Activated T-cell treated with anti-CD3 and anti-CD28 coated beads for 24 hours (primary cell): ENCODE data around the gene SVEP1.
"Not testable (repeated sequence)": the region's sequence is repeated elsewhere in the genome, so short reads cannot be mapped to it uniquely, and the experiment has no call there.

ENCODE experiments used
- DNase-seq: peaks from one replicate; pipeline ENCODE4 v3.0.0-alpha.2; 2020; ENCODE audit warnings: low read depth

Gene SVEP1

DNA sequence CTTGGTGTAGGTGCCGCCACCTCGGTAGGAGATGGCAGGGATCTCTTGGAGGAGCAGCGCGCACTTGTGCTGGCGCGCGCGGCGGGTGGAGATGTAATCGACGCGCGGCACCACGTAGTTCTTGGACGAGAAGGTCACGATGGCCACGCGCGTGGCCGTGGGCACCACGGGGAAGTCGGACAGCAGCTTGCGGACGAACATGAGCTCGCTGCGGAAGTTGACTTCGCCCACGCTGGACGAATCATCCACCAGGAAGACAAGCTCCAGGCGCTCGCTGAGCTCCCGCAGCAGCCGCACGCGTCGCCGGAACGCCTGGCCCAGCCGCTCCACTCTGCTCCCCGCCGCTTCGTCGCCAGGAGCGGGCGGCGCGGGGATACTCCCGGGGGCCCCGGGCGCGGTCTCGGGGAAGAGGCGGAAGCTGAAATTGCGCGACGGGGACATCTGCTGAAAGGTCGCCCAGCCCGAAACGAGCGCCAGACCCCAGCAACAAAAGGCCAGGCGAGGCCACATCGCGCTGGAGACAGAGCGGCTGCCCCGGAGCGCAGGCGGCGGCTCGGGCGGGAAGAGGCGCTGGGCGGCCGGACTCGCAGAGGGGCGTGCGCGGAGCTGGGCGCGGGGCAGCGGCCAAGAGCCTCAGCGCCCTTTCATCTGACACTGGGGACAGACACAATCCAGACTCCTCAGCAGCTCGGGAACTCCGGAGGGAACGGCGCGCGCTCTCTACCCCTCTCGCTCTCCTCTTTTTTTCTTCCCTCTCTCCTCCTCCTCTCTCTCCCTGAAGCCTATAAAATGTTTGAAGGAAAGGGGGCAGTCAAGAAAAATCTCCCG, at the start of gene SVEP1:
TSS of gene SVEP1 (minus strand) at position 708 of the 828 bp plus-strand sequence. CDS start at position 510, 198 bp downstream.
- no peak for DNase-seq

DNA sequence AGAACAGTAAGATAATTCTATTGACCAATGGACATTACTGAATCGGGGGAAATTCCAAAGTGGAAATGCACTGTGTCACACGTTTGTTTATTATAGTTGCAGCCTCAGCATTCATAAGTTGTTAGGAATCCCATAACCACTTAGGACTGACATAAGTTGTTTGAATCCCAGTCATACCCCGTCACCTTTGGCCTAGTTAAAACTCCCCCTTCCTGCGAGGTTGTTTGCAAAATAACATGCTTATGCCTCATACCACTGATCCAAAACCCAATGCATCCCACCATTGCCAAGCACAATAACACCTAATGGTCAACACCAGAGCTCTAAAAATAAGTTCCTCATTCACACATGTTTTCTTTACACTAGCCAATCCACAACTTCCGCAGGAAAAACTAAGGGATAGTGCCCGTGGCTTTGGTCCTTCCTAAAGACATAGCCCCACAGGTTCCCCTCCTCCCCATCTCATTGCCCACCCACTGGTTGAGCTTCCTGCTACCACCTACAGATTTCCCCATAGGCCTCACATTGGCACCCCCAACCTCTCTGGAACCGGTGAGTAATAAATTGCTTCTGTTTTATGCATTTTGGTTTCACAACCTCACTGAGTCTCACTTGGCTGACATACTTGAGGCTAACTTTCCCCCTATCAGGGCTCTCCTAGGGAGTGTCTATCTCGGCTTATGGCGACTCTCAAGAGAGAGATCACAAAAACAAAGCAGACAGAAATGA, 46.7 kb upstream of the SVEP1 start:
- no peak for DNase-seq

DNA sequence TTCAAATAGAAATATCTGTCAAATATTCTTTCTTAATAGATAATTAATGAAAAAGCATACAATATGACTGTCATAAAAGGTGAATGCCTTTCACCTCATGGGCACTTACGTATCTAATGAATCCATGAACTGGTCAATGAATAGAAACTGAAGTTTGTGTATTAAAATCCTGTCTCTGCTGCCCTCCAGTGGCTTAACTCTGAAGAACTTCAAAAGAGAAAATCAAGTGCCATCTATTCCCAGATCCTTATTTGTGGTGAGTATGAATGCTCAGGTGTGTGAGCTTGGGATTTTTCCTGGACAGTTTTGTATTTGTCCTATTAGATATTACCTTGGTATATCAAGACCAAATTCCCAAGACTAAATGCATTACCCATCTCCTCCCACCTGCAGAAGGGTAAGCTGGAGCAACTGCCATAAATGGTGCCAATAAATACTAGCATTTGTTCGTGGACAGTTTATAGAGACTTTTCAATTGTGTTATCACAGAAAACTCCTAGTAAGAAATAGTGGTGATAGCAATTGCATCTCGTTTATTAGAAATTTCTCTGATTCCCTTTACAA, 44.0 kb upstream of the SVEP1 start:
- DNase-seq = no peak

DNA sequence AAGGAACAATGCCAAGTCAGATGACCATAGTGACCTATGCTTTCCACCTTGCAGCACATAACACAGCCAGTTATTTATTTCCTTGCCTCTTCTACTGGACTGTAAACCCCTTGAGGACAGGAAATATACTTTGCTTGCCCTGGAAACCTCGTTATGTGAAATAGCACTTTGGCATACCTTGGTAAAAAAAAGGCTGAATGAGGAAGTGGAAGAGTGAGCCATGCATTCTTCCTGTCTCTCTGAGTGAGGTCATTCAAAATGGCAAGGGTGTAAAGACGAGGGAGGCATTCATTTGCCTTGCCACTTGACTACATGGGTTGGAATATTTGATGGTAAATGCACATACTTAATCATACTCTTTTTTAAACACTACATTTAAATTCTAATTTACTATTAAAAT, 42.8 kb upstream of the SVEP1 start:
- DNase-seq = no peak

DNA sequence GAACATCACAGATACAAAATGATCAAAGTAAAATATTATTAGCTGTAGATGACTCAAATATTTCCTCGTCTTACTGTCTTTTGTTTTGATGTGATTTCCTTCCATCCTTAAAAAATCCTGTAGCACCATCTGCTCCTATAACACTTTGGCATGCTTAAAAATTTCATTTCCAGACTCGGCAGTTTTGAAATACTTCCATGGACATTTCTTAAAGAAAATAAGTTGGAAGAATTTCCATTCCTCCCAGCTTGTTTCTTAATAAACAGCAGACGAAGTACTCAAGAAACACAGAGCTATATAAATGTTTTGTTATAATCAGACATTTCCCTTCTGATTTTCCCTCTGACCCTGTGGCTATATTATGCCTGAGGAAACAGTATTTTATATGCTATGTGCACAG, 41.2 kb upstream of the SVEP1 start:
- no peak for DNase-seq

DNA sequence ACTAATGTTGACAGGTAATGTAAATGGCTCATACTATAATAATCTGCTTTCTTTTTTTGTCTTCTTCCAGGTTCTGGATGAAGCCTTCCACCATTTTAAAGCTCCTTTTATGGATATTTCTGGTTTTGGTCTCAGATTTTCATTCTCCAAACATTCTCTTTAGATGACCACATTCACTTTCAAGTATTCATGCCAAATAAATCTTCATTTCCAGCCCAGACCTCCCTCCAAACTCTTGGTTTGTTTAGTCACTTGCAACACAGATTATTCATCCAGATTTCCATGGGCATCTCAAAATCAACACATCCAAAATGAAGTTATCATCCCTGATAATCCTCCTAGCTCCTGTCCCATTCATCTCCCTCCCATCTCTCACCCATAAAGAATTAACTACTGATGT, 40.3 kb upstream of the SVEP1 start:
- DNase-seq = no peak

DNA sequence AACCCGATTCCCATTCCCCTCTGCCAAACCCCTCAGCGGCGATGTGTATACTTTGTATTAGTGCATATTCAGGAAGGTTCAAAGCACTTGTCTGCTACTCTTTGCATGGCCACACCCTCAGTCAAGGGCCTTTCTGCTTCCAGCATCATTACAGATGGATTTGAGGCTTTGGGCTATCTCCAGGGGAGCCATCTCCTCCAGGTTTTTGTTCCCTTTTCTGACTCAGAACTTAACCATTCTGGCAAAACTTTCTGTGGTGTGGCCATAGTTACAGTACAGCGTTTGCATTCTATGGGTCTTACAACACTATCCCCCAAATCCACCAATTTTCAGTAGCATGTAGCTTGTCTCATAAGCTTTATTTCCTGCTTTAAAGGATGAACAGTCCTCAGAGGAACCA, 36.0 kb upstream of the SVEP1 start:
- no peak for DNase-seq

DNA sequence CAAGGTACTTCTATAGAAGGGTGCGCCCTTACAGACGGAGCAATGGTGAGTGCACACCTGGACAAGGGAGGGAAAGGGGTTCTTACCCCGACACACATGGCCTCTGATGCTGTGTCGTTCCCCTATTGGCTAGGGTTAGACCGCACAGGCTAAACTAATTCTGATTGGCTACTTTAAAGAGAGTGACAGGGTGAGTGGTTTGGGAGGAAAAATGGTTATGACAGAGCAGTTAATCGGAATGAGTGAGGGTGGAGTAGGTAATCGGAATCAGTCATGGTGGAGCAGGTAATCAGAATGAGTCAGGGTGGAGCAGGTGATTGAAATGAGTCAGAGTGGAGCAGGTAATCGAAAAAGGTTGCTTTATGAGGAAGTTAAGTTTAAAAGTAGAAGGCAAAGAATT, 35.0 kb upstream of the SVEP1 start:
- DNase-seq = not testable (repeated sequence)

DNA sequence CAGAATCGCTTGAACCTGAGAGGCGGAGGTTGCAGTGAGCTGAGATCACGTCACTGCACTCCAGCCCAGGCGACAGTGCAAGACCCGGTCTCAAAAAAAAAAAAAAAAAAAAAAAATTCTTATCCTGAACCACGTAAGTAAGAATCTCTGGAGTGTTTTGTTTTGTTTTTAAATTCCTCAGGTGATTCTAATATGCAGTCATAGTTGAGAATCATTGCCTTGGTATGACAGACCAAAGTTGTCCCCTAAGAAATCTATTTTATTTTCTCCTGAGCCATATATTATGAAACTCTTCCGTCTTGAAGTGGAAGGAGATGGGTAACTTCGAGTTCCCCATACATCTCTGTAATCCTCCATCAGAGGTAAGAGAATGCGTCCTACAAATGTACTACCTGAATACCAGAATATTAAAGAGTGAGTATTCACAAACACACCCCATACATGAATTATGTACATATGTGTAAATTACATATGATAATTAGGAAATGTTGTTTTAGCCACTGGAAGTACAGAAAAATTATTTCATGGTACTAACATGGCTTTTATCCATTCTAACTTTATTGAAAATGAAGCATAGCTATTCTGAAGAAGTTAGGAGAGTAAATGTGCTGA, 26.7 kb upstream of the SVEP1 start:
- DNase-seq = no peak

DNA sequence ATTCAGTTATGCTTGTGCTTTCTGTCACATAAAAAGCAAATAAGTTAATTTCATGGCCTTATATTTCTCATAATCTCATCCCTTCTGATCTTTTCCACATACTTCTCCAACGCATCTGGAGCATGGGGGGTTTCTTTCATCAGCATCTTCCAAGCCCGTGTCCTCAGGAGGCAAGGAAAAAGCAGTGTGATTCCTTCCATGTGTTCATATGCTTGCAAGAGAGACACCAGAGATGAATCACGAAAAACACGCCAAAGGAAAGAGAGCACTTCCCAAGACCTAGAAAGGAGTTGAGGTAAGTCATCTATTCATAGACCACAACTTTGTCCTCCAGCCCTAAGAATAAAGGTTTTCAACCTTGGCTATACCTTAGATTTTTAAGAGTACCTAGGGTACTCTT, 26.0 kb upstream of the SVEP1 start:
- no peak for DNase-seq

DNA sequence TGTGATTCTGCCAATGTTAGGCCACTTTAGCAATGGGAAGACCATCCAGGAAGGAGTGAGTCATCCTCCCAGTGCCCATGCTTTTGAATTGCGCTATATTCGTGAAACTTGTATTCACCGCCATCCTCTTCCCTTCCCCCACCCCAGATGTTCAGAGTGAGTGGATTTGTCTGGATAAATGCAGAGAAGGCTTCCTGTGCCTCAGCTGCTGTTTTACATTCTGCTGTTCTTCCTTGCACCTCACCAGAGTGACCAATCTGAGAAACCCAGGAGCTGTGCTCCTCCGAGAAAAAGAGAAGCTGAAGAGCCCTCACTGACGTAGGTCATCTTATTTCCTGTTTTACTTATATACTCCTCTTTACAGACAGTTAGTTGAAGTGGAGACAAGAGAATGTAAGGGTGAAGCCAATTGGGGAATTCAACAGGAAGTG, 24.6 kb upstream of the SVEP1 start:
- no peak for DNase-seq

DNA sequence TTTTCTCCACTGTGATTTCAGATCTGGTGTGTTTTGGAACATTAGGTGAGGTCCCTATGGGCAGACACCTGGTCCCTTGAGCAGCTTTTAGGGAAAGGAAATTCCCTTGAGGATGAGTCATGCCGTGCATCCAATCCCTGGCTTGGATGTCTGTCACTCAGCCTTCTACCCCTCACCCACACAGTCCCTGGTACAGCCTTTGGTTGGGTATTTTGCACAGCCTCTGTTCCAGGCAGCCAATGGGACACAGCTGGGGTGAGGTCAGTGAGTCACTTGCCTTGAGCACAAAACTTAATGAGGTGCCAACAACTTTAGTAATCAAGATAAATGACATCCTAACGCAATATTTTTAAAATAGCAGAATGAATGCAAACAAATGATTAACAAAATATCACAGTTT, 22.7 kb upstream of the SVEP1 start:
- DNase-seq = no peak

DNA sequence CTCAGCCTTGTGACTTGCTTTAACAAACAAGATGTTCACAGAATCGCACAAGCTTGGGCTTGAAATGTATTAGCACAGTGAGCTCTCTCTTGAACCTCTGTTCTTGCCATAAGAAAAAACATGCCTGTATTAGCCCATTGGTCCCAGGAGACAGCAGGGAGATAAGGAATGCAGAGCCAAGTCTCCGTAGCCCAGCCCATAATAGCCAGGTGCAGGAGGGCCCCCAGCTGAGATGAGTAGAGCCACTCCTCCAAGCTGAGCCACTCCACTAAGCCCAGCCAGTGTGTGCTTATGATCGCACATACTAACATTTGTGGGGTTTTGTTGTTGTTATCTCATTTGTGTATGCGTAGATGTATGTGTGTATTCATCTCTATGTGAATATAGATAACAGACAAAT, 21.6 kb upstream of the SVEP1 start:
- DNase-seq = no peak

DNA sequence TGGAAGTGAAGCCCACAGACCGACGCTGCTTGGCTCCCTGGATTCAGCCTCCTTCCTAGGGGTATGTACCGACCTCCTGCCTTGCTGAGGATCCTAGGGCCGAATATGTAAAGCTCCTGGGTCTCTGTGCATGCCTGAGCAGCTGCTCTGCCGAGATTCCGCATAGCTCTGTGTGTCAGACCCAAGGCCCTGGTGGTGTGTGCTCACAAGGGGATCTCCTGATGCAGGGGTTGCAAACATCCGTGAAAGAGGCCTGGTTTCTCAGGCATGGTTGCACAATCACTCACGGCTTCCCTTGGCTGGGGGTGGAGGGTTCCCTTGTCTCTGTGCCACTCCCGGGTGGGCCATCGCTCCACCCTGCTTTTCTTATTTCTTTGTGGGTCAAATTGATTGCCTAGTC, 19.9 kb upstream of the SVEP1 start:
- no peak for DNase-seq

DNA sequence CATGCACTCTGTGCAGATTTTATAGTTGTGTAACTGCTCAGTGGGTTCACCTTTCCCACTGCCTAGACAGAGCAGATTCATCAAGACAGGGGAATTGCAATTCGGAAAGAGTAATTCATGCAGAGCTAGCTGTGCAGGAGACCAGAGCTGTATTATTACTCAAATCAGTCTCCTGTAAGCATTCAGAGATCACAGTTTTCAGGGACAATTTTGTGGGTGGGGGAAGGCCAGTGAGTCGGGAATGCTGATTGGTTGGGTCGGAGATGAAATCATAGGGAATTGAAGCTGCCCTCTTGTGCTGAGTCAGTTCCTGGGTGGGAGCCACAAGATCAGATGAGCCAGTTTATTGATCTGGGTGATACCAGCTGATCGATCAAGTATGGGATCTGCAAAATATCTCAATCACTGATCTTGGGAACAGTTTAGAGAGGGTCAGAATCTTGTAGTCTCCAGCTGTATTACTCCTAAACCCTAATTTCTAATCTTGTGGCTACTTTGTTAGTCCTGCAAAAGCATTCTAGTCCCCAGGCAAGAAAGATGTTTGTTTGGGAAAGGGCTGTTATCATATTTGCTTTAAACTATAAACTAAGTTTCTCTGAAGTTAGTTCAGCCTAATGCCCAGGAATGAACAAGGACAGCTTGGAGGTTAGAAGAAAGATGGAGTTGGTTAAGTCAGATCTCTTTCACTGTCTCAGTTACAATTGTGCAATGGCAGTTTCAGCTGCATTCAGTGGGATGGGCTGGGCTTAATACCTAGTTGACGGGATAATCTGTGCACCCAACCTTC, 12.7 kb upstream of the SVEP1 start:
- DNase-seq = no peak

DNA sequence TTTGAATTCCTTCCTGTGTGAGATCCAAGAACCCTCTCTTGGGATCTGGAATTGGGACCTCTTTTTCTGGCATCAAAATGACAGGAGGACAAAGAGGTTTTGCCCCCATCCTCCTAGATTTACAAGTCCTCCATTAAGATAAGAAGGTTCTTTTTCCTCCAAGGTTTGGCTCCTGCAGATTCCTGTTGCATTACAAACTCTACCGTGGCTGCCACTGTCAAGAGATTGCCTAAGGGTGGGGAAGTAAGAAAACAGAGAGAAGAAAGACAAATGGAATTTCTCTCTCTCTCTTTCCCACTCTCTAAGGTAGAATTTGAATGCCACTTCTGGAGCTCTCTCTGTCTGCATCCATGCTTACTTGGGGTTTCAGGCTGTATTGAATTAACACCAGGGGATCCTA, 12.0 kb upstream of the SVEP1 start:
- DNase-seq = no peak

DNA sequence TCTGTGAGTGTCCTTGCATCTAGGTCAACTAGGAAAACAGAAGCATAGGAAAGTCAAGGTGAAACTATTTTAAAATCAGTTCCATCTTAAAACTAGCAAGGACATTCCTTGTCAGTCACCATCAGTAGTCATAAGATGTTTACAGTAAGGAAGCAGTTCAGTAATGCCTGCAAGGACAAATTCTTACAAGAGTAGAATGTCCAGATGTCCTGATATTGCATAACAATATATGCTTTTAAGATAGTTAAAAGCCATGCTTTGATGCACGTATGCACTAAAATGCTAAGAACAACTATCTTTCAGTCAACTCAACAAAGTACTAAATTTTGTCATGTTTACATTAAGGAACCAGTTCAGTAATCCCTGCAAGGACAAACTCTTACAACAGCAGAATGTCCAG, 11.3 kb upstream of the SVEP1 start:
- DNase-seq = no peak

DNA sequence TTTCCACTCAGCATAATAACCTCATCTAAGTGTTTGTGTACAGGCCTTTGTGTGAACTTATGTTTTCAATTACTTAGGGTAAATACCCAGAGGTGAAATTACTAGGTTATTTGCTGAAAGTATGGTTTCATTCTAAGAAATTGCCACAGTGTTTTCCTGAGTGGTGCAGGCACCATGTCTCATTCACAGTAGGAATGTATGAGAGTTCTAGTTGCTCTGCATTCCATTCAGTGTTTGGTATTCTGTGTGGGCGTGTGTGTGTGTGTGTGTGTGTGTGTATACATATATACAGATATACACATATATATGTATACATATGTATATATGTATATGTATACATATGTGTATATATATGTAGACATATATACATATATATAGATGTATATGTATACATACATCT, 8.8 kb upstream of the SVEP1 start:
- no peak for DNase-seq

DNA sequence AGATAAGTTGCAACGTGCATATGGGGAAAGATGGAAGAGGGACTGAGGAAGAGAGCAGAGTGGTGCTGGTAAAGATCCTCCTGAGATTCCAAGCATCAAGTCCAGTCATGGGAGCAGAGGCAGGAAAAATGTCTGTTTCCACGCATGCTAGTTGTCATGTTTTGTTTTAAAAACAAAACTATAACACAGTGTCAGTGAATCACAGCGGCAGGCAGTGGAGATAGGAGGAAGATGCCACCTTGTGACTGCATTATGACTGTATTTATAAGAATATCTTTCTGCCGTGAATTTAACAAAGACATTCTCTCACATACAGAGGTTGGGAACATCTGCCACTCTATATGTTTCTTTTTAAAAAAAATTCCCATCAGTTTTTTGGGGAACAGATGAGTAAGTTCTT, 3.7 kb upstream of the SVEP1 start:
- DNase-seq = no peak

DNA sequence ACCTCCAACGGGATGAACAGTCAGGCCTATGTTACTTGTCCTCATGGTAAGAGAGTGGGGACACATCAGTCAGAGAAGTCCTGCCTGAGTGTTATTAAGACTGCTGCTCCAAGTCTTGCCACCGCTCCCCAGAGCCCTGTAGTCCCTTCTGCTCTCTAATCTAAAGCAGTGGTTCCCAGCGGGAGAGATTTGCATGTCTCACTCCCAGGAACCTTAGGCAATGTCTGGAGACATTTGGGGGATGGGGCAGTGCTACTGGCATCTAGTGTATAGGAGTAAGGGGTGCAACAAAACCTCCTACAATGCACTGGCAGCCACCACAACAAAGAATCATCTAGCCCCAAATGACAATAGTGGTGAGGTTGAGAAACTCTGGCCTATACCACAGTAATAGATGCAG, 2.6 kb upstream of the SVEP1 start:
- DNase-seq = no peak

DNA sequence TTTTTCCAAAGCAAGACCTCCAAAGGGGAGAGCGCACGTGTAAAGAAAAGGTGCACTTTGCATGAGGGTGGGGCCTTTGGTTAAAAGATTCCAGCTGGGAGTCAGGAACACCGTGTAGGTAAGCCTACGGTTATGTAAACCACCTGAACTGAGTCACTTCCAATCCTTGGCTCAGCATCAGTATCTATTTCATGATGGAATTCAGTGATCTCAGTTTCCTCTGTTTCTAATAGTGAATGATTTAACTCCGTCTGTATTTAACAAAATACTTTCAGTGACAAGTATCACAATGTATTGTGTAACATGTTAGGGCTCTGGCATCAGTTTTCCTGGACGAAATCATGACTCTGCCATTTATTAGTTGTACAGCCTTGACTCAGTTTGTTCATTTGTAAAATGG, 1.3 kb upstream of the SVEP1 start:
- no peak for DNase-seq

DNA sequence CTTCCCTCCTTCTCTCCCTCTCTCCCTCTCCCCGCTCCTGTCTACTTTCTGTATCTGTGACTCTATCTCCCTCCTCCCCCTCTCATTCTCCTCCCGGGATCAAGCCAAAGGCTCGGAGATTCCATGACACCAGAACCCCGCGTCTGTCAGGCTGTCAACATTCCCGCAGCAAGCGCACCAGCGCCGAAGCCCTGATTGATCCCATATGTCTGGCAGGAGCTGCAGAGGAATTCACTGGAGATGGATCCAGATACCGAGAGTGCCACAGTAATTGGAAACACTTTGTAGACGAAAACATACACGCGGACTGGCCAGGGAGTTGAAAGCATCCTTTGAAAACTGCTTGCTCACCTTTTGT, 300 bp upstream of the SVEP1 start:
- DNase-seq = no peak
